Naive thymus-derived CD4-positive, alpha-beta T cell (primary cell): ENCODE measurements around the gene PACSIN3. TPM values are rescaled to one million over a fixed set of nuclear protein-coding genes. Genes with fewer than 3 reads are reported as not detected.
"Not testable (repeated sequence)": the region's sequence is repeated elsewhere in the genome, so short reads cannot be mapped to it uniquely, and the experiment has no call there.

ENCODE experiments used
- ATAC-seq: fragments of 150-1000 bp; cut with Tn5 transposase; 2 replicates; pipeline ENCODE4 v1.10.0; 2021; ENCODE audit warnings: mild to moderate bottlenecking, moderate library complexity
- CTCF ChIA-PET: fragments of 350-600 bp; sonication (Branson Sonifier 250); formaldehyde crosslinking; loops from one replicate; lab custom pipeline; 2021; ENCODE audit warnings: antibody characterized with exemption; lab: Charles Lee
- POLR2A ChIA-PET: fragments of 350-600 bp; sonication (Branson Sonifier 250); formaldehyde crosslinking; loops from one replicate; lab custom pipeline; 2021; ENCODE audit warnings: antibody characterized with exemption, inconsistent platforms; lab: Charles Lee
- DNase-seq, 9 donors: peaks; one replicate each; pipeline versions ENCODE4 v3.0.0 to v3.0.0-alpha.2; 2020 to 2022; ENCODE audit warnings: mixed read lengths in 1 of 9
- H3K27ac ChIP-seq: one replicate; pipeline ENCODE4 v1.7.0; 2013; ENCODE audit warnings: mild to moderate bottlenecking, low read depth, low read length, moderate library complexity
- H3K27me3 ChIP-seq, 2 donors: one replicate each; pipeline ENCODE4 v1.7.0; 2013; ENCODE audit warnings: low read length in 2 of 2, mild to moderate bottlenecking in 2 of 2, moderate library complexity in 2 of 2; ENCODE audit not compliant: control insufficient read depth in 2 of 2, insufficient read depth in 2 of 2
- H3K36me3 ChIP-seq, 3 experiments: 1 replicate in 2 of 3; 2 replicates in 1 of 3; pipeline ENCODE4 v1.7.0; 2013; ENCODE audit warnings: low read length in 3 of 3, mild to moderate bottlenecking in 3 of 3, moderate library complexity in 1 of 3; ENCODE audit not compliant: insufficient read depth in 3 of 3, control insufficient read depth in 2 of 3
- H3K4me1 ChIP-seq, 2 donors: one replicate each; pipeline ENCODE4 v1.7.0; 2013; ENCODE audit warnings: low read length in 2 of 2, mild to moderate bottlenecking in 2 of 2, moderate library complexity in 1 of 2; ENCODE audit not compliant: control insufficient read depth in 2 of 2, insufficient read depth in 2 of 2
- H3K4me3 ChIP-seq: 2 replicates; pipeline ENCODE4 v1.7.0; 2013; ENCODE audit warnings: mild to moderate bottlenecking, low read length
- H3K9me3 ChIP-seq, 3 experiments: 1 replicate in 2 of 3; 2 replicates in 1 of 3; pipeline ENCODE4 v1.7.0; 2013; ENCODE audit warnings: low read length in 3 of 3; ENCODE audit not compliant: control insufficient read depth in 2 of 3
- H3K27ac Mint-ChIP-seq, 9 donors: one replicate each; pipeline ENCODE4 v1.8.0; 2020 to 2022; ENCODE audit warnings: mixed read lengths in 9 of 9, mild to moderate bottlenecking in 8 of 9, moderate library complexity in 5 of 9, inconsistent platforms in 2 of 9
- H3K27me3 Mint-ChIP-seq, 5 donors: one replicate each; pipeline ENCODE4 v1.8.0; 2021 to 2022; ENCODE audit warnings: mixed read lengths in 5 of 5, mild to moderate bottlenecking in 1 of 5
- H3K36me3 Mint-ChIP-seq, 5 donors: one replicate each; pipeline ENCODE4 v1.8.0; 2020 to 2022; ENCODE audit warnings: mixed read lengths in 5 of 5, mild to moderate bottlenecking in 3 of 5, inconsistent platforms in 1 of 5
- H3K4me1 Mint-ChIP-seq, 7 donors: one replicate each; pipeline ENCODE4 v1.8.0; 2020 to 2022; ENCODE audit warnings: mixed read lengths in 7 of 7, mild to moderate bottlenecking in 3 of 7, inconsistent platforms in 1 of 7
- H3K4me3 Mint-ChIP-seq, 10 donors: one replicate each; pipeline ENCODE4 v1.8.0; 2020 to 2022; ENCODE audit warnings: mild to moderate bottlenecking in 10 of 10, mixed read lengths in 10 of 10, moderate library complexity in 6 of 10, inconsistent platforms in 2 of 10
- H3K9me3 Mint-ChIP-seq, 11 donors: one replicate each; pipeline ENCODE4 v1.8.0; 2020 to 2022; ENCODE audit warnings: mixed read lengths in 11 of 11, mild to moderate bottlenecking in 4 of 11, inconsistent platforms in 1 of 11, moderate library complexity in 1 of 11
- intact Hi-C, 2 donors: fragments of 100-400 bp; cut with micrococcal nuclease; formaldehyde crosslinking; loops; one replicate each; pipeline ENCODE4 v1.15.1; 2023
- polyA plus RNA-seq, 2 donors: library from polyadenylated mRNA; unstranded; fragments of 300-500 nt; fragmentation: Illumina TruSeq; gene quantifications; one replicate each; pipeline ENCODE4 v1.2.3, GENCODE V29; 2021
- total RNA-seq, 6 experiments: library from RNA in 5 of 6; stranded (reverse) in 5 of 6; gene quantifications; 1 replicate in 5 of 6; 2 replicates in 1 of 6; pipeline ENCODE4 v1.2.3 and lab custom pipeline; 2021 to 2026

PACSIN3 gene
- total and polyA plus RNA-seq, 7 experiments from 2014 or later = 0.34 to 4.3 (median 0.82) TPM; not detected in 4

- peaks cover 27 to 49% (median 37%) of the 10 kb centered on the region in 7 donors for H3K4me1 Mint-ChIP-seq
- H3K36me3 Mint-ChIP-seq = peaks cover 8 to 39% (median 20%) of the 10 kb centered on the region in 5 donors
- CTCF ChIA-PET = interaction anchor here (1.0 to 3.1 kb wide), 5 partner anchors 19 to 55 kb away, joined by 5 to 15 read pairs (median 10); partner anchors contain the start of genes ACP2, ARFGAP2 and MADD
- H3K27ac Mint-ChIP-seq = peak overlapping the region; percentile 96 to 100 (median 98)
- no peak for DNase-seq
- POLR2A ChIA-PET = interaction anchor here (0.5 to 3.4 kb wide), 23 partner anchors 9 to 553 kb away, joined by 3 to 63 read pairs (median 5); partner anchors contain the start of genes ACP2, ARFGAP2, MADD and NR1H3
- peak overlapping the region; percentile 85 for H3K27ac ChIP-seq
- no peaks in the 10 kb centered on the region for H3K27me3 ChIP-seq
- peaks cover 0 to 20% (median 0%) of the 10 kb centered on the region in 3 experiments for H3K36me3 ChIP-seq
- peak overlapping the region; percentile 92 to 100 (median 96) for H3K4me3 Mint-ChIP-seq
- no peaks in the 10 kb centered on the region for H3K27me3 Mint-ChIP-seq
- no peaks in the 10 kb centered on the region for H3K9me3 ChIP-seq
- peak overlapping the region; percentile 89 for H3K4me3 ChIP-seq
- peaks cover 3 to 21% of the 10 kb centered on the region in 2 donors for H3K4me1 ChIP-seq
- peaks cover 0 to 2% (median 0%) of the 10 kb centered on the region in 11 donors for H3K9me3 Mint-ChIP-seq
- ATAC-seq = no peak
- intact Hi-C loops = loop anchor here (1.0 to 10.0 kb wide), 7 partner anchors 10 to 601 kb away; partner anchors contain the start of genes ACP2 (in 1 of the 2), ATG13 (in 1 of the 2), CSTPP1 (in 1 of the 2) and HARBI1 (in 1 of the 2)
These were observed 29.2 kb upstream of the PACSIN3 start for GRCh38 chr11:47215366-47215910.

GRCh38 chr11:47213950-47214565 is 27.8 kb upstream of the PACSIN3 start:
- Histone ChIP-seq H3K4me3 (peak overlapping the region; percentile 89), H3K9me3 (no peaks in the 10 kb centered on the region), H3K4me1 (peaks cover 3 to 21% of the 10 kb centered on the region in 2 donors), H3K27ac (peak overlapping the region; percentile 85), H3K27me3 (no peaks in the 10 kb centered on the region), H3K36me3 (peaks cover 0 to 9% (median 0%) of the 10 kb centered on the region in 3 experiments)
- Mint-ChIP-seq H3K4me1 (peaks cover 26 to 39% (median 32%) of the 10 kb centered on the region in 7 donors), H3K27me3 (no peaks in the 10 kb centered on the region), H3K9me3 (no peaks in the 10 kb centered on the region), H3K4me3 (peak overlapping the region; percentile 92 to 100 (median 96)), H3K36me3 (peaks cover 8 to 30% (median 14%) of the 10 kb centered on the region in 5 donors), H3K27ac (peak overlapping the region; percentile 96 to 100 (median 99))
- POLR2A ChIA-PET = interaction anchor here (0.7 to 3.4 kb wide), 15 partner anchors 21 to 634 kb away, joined by 3 to 63 read pairs (median 9); partner anchors contain the start of genes ACP2, ARFGAP2, MADD and NR1H3
- ATAC-seq (peak; percentile 86), DNase-seq (peak; percentile 64 to 85 (median 76))
- CTCF ChIA-PET = interaction anchor here (0.6 to 3.1 kb wide), 9 partner anchors 20 to 399 kb away, joined by 3 to 15 read pairs (median 7); partner anchors contain the start of genes ACP2 and ARFGAP2
- intact Hi-C loops = loop anchor here (1.0 to 10.0 kb wide), 13 partner anchors 28 to 599 kb away; partner anchors contain the start of genes SLC39A13 (in 2 of the 2), ACP2 (in 1 of the 2), ATG13 (in 1 of the 2) and CKAP5 (in 1 of the 2)

GRCh38 chr11:47212938-47213337 is 26.7 kb upstream of the PACSIN3 start:
- Mint-ChIP-seq H3K27ac (peak overlapping the region in 1 of 9 donors; percentile 38), H3K27me3 (no peaks in the 10 kb centered on the region), H3K36me3 (peaks cover 2 to 23% (median 8%) of the 10 kb centered on the region in 5 donors), H3K4me3 (peak overlapping the region in 2 of 10 donors; percentile 51 to 92), H3K9me3 (no peaks in the 10 kb centered on the region), H3K4me1 (peaks cover 19 to 32% (median 25%) of the 10 kb centered on the region in 7 donors)
- Histone ChIP-seq H3K36me3 (peaks cover 0 to 2% (median 0%) of the 10 kb centered on the region in 3 experiments), H3K27ac (no peak overlapping the region), H3K9me3 (no peaks in the 10 kb centered on the region), H3K4me3 (no peak overlapping the region), H3K4me1 (peaks cover 3 to 20% of the 10 kb centered on the region in 2 donors), H3K27me3 (no peaks in the 10 kb centered on the region)
- DNase-seq = no peak
- CTCF ChIA-PET = interaction anchor here (1.3 kb wide), 1 partner anchor 60 kb away, joined by 3 read pairs; no protein-coding TSS in a partner anchor
- no peak for ATAC-seq
- POLR2A ChIA-PET = no interaction called here
- intact Hi-C loops = loop anchor here (10.0 kb wide), 2 partner anchors 192 to 598 kb away; partner anchors contain the start of genes ATG13 (in 1 of the 2), HARBI1 (in 1 of the 2) and SLC39A13 (in 1 of the 2)

- peaks cover 0 to 11% (median 0%) of the 10 kb centered on the region in 5 donors for H3K27me3 Mint-ChIP-seq
- ChIA-PET CTCF (no interaction called here), POLR2A (interaction anchor here (0.9 kb wide), 1 partner anchor 24 kb away, joined by 3 read pairs; no protein-coding TSS in a partner anchor)
These were observed 22.4 kb upstream of the PACSIN3 start for GRCh38 chr11:47208628-47209027.

GRCh38 chr11:47208008-47208552 is 21.8 kb upstream of the PACSIN3 start:
- H3K27me3 Mint-ChIP-seq = peaks cover 0 to 11% (median 0%) of the 10 kb centered on the region in 5 donors
- ATAC-seq, H3K9me3 ChIP-seq, H3K4me3 ChIP-seq, DNase-seq, H3K27me3 ChIP-seq, H3K9me3 Mint-ChIP-seq, CTCF ChIA-PET, intact Hi-C loops, H3K4me1 ChIP-seq, H3K27ac Mint-ChIP-seq, H3K36me3 Mint-ChIP-seq, H3K27ac ChIP-seq, POLR2A ChIA-PET, H3K4me1 Mint-ChIP-seq, H3K4me3 Mint-ChIP-seq, H3K36me3 ChIP-seq: not testable (repeated sequence)

More at GRCh38 chr11:47208628-47209027, 22.4 kb upstream of the PACSIN3 start:
- peaks cover 0 to 3% (median 0%) of the 10 kb centered on the region in 7 donors for H3K4me1 Mint-ChIP-seq
- no peak overlapping the region for H3K4me3 Mint-ChIP-seq
- H3K4me3 ChIP-seq = no peak overlapping the region
- H3K4me1 ChIP-seq = no peaks in the 10 kb centered on the region
- intact Hi-C loops = no loop called here
- H3K27me3 ChIP-seq = no peaks in the 10 kb centered on the region
- H3K27ac ChIP-seq = no peak overlapping the region
- no peaks in the 10 kb centered on the region for H3K9me3 ChIP-seq
- no peak for ATAC-seq
- DNase-seq = no peak
- no peaks in the 10 kb centered on the region for H3K36me3 ChIP-seq
- no peak overlapping the region for H3K27ac Mint-ChIP-seq
- H3K36me3 Mint-ChIP-seq = no peaks in the 10 kb centered on the region
- H3K9me3 Mint-ChIP-seq = no peaks in the 10 kb centered on the region

- CTCF ChIA-PET = no interaction called here
- peaks cover 0 to 13% (median 0%) of the 10 kb centered on the region in 5 donors for H3K27me3 Mint-ChIP-seq
- POLR2A ChIA-PET = interaction anchor here (0.6 kb wide), 1 partner anchor 319 kb away, joined by 3 read pairs; no protein-coding TSS in a partner anchor
These were observed 21.2 kb upstream of the PACSIN3 start for GRCh38 chr11:47207459-47207858.

More at GRCh38 chr11:47207459-47207858, 21.2 kb upstream of the PACSIN3 start:
- H3K4me1 Mint-ChIP-seq = no peaks in the 10 kb centered on the region
- no peak overlapping the region for H3K27ac Mint-ChIP-seq
- H3K36me3 ChIP-seq = no peaks in the 10 kb centered on the region
- H3K4me3 Mint-ChIP-seq = no peak overlapping the region
- no peak for ATAC-seq
- H3K9me3 ChIP-seq = no peaks in the 10 kb centered on the region
- no peaks in the 10 kb centered on the region for H3K4me1 ChIP-seq
- H3K27ac ChIP-seq = no peak overlapping the region
- no peak for DNase-seq
- no peaks in the 10 kb centered on the region for H3K27me3 ChIP-seq
- H3K9me3 Mint-ChIP-seq = no peaks in the 10 kb centered on the region
- no peak overlapping the region for H3K4me3 ChIP-seq
- no peaks in the 10 kb centered on the region for H3K36me3 Mint-ChIP-seq
- intact Hi-C loops = no loop called here
